IPS-11a (cell line): Measurements from ENCODE around the gene RBM19.

Experiments used
- H3K4me3 ChIP-seq: one replicate; pipeline ENCODE4 v1.5.1; 2013; ENCODE audit warnings: low read depth, low read length, control low read depth

Gene RBM19

DNA sequence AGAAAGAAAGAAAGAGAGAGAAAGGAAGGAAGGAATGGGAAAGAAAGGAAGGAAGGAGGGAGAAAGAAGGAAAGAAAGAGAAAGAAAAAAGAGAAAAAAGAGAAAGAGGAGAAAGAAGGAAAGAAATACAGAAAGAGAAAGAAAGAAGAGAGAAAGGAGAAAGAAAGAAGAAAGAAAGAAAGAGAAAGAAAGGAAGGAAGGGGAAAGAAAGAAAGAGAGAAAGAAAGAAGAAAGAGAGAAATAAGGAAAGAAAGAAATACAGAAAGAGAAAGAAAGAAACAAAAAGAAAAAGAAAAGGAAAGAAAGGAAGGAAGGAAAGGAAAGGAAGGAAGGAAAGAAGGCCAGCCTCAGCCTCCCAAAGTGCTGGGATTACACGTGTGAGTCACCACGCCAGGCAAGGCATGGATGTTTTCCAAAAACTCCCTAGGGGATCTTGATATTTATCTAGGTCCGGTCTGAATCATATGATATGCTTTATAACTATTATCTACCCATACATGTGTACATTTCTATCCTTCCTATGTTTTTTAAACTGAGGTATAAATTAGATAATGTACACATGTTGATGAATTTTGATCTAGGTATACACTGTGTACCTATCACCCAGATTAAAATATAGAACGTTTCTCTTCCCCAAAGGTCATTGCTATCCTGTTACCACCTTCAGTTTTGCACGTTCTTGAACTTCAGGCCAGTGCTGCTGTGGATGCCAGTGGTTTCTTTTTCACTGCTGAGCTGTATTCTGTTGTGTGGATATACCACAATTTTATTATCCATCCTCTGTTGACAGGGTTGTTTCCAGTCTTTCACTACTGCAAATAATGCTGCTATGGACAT lies 177.9 kb downstream of the RBM19 start:
- H3K4me3 ChIP-seq, result no peak overlapping the region

GRCh38 chr12:113786107-113786506 lies 180.0 kb downstream of the RBM19 start:
- no peak overlapping the region for H3K4me3 ChIP-seq

GRCh38 chr12:113783811-113784210 lies 182.3 kb downstream of the RBM19 start:
- no peak overlapping the region for H3K4me3 ChIP-seq

DNA sequence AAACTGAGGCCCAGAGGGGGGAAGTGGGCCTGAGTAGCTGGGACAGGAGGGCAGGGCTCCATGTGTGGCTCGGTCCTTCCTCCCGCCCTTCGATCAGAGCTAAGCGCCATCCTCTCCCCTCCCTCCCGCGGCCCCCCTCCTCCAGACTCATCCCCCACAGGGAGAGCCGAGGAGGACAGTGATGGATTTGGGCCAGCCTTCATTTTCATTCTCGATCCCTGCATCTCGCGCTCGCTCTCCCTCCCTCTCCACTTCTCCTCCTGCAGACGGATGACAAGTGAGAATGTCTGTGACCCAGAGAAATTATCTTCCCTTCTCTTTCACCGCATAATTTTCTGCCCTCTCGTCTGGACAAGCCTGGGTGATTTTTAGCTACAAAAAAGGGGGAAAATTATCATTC lies 183.3 kb downstream of the RBM19 start:
- no peak overlapping the region for H3K4me3 ChIP-seq

GRCh38 chr12:113781415-113782198 lies 184.5 kb downstream of the RBM19 start:
- H3K4me3 ChIP-seq, result no peak overlapping the region

- H3K4me3 ChIP-seq, result no peak overlapping the region
Observed at GRCh38 chr12:113779774-113780173, 186.4 kb downstream of the RBM19 start.

DNA sequence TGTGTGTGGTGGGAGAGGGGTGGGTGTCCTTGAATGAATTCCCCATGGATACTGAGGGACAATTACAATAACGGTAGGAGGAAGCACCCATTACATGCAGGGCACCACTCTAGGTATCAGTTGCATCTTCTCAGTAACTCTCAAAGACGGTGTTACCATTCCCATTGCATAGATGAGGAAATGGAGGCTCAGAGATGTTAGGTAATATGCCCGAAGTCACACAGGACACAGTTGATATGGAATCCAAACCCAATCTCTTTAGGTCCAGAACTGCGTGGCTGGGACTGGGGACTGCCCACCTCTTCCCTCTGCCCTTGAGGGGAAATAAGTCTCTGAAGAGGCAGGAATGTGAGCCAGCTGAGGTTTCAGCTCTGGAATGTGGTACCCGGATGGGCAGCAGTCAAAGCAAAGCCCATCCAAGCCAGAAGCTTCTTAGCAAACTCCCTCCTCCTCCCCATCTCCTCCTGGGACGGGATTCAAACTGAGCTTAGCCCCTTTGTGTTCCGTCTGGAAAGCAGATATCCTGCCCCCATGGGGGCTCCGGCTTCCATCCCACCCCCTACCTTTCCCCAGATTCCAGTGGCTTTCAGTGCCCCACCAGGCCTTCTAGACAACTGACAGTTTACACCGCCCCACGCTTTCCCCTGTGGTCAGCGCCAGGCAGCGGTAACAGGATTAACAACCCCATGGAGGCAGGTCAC lies 187.5 kb downstream of the RBM19 start:
- no peak overlapping the region for H3K4me3 ChIP-seq

- no peak overlapping the region for H3K4me3 ChIP-seq
Observed at GRCh38 chr12:113777751-113778150, 188.4 kb downstream of the RBM19 start.

- no peak overlapping the region for H3K4me3 ChIP-seq
Observed at GRCh38 chr12:113776536-113776935, 189.6 kb downstream of the RBM19 start.

GRCh38 chr12:113774526-113774925 lies 191.6 kb downstream of the RBM19 start:
- H3K4me3 ChIP-seq, result no peak overlapping the region

DNA sequence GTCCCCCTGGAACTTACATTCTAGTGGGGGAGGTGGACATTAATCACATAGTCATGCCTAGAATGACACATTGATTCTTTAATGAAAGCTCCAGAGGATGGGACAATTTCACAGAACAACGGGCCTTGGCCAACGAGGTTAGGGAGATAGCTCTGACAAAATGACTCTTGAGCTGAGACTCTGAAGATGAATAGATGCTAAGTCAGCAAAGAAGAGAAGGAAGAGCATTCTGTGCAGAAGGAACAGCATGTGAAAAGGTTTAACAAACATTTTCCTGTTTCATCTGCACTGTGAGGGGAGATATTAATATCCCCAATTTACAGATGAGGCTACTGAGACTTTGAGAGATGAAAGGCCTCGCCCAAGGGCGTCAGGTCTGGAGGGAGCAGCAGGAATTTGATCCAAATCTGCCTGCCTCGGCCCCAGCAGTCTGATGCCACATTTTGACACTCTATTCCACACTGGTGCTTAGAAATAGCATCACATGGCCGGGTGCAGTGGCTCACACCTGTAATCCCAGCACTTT lies 193.6 kb downstream of the RBM19 start:
- H3K4me3 ChIP-seq, result no peak overlapping the region

- no peak overlapping the region for H3K4me3 ChIP-seq
Observed at GRCh38 chr12:113770389-113770865, 195.7 kb downstream of the RBM19 start.

DNA sequence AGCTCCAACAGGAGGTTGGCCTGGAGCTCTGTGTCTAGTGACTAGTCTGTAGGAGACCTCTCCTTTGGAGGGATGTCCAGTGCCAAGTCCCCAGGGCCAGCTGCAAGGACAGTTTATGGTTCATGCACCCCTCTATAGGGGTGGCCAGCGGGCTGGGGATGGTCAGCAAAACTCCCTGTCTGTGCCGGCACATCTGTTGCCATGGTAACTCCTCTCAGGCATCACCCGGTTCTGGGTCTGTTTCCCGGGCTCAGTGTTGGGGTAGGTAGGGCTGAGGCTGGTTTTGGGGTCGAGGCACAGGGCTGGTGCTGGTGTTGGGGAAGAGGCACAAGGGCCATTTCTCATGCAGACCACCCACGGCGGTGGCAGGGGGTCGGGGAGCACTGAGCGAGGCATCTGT lies 196.8 kb downstream of the RBM19 start:
- no peak overlapping the region for H3K4me3 ChIP-seq

DNA sequence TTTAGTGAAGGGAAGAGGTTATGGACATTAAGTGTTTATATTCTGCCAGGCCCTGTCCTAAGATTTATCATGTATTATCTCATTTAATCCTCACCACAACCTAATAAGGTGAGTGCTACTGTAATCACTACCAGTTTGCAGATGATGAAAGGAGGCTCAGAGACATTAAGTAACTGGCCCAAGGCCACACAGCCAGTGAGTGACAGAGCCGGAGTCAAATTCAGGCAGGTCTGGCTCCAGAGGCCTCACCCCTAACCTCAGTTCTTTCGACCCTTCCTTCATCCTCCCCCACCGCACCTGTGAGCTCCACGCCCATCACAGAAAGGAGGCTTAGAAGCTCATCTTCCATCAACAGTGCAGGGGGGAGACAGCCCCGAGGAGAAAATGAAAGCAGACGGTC lies 197.3 kb downstream of the RBM19 start:
- H3K4me3 ChIP-seq, result no peak overlapping the region

GRCh38 chr12:113766879-113767878 lies 198.9 kb downstream of the RBM19 start:
- no peak overlapping the region for H3K4me3 ChIP-seq
